Measurements from ENCODE around the gene SUCO. TPM values are rescaled to one million over a fixed set of nuclear protein-coding genes. Genes with fewer than 3 reads are reported as not detected.
A peak's percentile ranks its signal among the peaks of the same experiment; 100 is the strongest.

SUCO gene
- total RNA-seq, 1 donor = 41.6 TPM

DNA sequence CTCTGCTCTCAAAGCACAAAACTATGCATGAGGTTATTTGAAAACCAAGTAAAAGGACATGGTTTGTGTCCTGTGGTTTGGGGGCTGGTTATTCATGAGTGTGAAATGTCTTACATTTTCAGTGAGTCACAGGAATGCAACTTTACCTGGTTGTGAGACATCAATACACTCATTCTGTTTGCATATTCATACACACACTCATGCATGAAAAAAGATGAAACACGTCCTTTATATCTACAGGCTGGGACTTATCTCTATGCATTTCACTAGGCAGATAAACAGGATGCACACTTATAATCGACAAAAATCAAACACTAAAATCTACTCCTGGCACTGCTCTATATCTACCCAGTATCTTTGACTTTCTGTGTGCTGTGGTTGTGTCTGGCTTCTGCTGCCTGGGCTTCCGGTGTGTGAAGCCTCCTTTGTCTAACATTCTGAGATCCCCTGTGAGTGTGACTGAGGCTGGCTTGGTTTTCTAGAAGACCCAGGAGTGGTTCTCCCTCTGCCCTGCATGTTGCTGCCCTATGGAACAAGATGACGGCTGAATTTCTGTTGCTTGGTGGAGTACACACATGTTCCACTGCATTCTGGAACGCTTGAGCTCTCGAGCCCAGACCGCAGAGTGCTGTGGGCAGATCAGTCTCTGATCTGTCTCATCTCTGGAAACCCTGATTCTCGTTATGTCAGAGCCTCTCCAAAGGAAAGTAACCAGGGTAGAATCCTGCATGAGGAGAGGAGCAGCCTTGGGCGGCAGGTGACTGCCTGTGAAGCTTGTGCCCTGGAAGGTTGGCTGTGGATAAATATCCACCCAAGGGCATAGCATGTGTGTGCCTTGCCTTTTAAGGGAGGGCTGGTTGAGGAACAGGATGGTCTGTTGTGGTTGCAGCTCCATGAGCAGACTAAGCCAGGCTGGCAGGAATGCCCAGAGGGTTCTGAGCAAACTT is 106.2 kb downstream of the SUCO start:
- Histone ChIP-seq H2AFZ (ENCODE audit: low read length) (peak overlapping the region; percentile 69), H3K27me3 (ENCODE audit: insufficient read depth, low read length) (no peaks in the 10 kb centered on the region), H3K36me3 (ENCODE audit: insufficient read depth, low read length) (no peaks in the 10 kb centered on the region), H4K20me1 (ENCODE audit: insufficient read depth, low read length) (no peaks in the 10 kb centered on the region), H3K4me3 (ENCODE audit: insufficient read depth, low read length) (peak overlapping the region; percentile 26), H3K27ac (ENCODE audit: low read depth, low read length) (peak overlapping the region; percentile 92), H3K4me1 (ENCODE audit: insufficient read depth, low read length) (peaks cover 40% of the 10 kb centered on the region), H3K79me2 (ENCODE audit: insufficient read depth, low read length) (no peaks in the 10 kb centered on the region), H3K4me2 (ENCODE audit: insufficient read depth, low read length) (peak overlapping the region; percentile 59), H3K9me3 (ENCODE audit: low read depth, low read length) (peaks cover 8% of the 10 kb centered on the region)
- TF ChIP-seq, protein P1, sequence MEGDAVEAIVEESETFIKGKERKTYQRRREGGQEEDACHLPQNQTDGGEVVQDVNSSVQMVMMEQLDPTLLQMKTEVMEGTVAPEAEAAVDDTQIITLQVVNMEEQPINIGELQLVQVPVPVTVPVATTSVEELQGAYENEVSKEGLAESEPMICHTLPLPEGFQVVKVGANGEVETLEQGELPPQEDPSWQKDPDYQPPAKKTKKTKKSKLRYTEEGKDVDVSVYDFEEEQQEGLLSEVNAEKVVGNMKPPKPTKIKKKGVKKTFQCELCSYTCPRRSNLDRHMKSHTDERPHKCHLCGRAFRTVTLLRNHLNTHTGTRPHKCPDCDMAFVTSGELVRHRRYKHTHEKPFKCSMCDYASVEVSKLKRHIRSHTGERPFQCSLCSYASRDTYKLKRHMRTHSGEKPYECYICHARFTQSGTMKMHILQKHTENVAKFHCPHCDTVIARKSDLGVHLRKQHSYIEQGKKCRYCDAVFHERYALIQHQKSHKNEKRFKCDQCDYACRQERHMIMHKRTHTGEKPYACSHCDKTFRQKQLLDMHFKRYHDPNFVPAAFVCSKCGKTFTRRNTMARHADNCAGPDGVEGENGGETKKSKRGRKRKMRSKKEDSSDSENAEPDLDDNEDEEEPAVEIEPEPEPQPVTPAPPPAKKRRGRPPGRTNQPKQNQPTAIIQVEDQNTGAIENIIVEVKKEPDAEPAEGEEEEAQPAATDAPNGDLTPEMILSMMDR (IDR thresholded peaks at IDR 0.05; ENCODE audit: extremely low read depth, low read depth, low read length) = no peak
- DNase-seq (ENCODE audit: insufficient read length, low spot score, missing footprints) = peak; percentile 58

DNA sequence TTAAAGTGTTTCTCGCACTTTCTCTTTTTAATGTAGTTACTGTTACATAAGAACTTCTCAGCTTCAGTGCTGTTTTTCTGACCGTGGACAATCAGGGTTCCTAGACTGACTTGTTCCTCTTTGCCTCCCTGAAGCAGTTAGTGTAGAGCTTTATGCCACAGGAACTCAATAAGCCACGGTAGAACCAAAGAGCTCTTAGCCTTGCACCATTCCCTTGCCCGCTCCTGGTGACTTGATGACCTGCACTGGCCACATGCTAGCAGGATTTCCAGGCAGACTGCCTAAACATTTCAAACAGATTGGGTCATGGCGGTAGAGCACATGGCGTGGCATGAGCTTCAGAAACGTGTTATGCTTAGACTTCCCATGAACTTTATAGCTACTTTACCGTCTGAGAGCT is 107.2 kb downstream of the SUCO start:
- Histone ChIP-seq H3K27me3 (ENCODE audit: insufficient read depth, low read length) (no peaks in the 10 kb centered on the region), H4K20me1 (ENCODE audit: insufficient read depth, low read length) (no peaks in the 10 kb centered on the region), H3K36me3 (ENCODE audit: insufficient read depth, low read length) (no peaks in the 10 kb centered on the region), H3K79me2 (ENCODE audit: insufficient read depth, low read length) (no peaks in the 10 kb centered on the region), H3K9me3 (ENCODE audit: low read depth, low read length) (peaks cover 8% of the 10 kb centered on the region), H3K4me1 (ENCODE audit: insufficient read depth, low read length) (peaks cover 40% of the 10 kb centered on the region), H3K4me3 (ENCODE audit: insufficient read depth, low read length) (no peak overlapping the region), H2AFZ (ENCODE audit: low read length) (no peak overlapping the region), H3K4me2 (ENCODE audit: insufficient read depth, low read length) (no peak overlapping the region), H3K27ac (ENCODE audit: low read depth, low read length) (peak overlapping the region; percentile 92)
- DNase-seq (ENCODE audit: insufficient read length, low spot score, missing footprints) = no peak
- TF ChIP-seq, protein P1 (IDR thresholded peaks at IDR 0.05; ENCODE audit: extremely low read depth, low read depth, low read length) = no peak

DNA sequence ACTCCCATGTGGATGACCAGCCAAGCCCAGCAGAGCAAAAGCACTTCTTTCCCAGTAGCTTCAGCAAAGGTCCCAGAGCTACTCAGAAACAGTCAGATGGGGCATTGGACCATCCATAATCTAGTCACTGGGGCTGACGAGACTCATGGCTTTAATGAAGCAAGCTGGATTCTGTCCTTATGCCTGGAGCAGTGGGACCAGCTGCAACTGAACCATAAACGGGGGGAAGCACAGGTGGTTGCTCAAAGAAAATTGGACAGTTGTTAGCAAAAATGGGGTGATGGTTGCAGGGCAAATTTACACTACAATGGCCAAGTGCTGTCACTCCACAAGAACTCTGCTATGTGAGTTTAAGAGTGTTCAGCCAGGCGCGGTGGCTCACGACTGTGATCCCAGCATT is 108.5 kb downstream of the SUCO start:
- Histone ChIP-seq H3K9me3 (ENCODE audit: low read depth, low read length) (peaks cover 6% of the 10 kb centered on the region), H3K4me2 (ENCODE audit: insufficient read depth, low read length) (no peak overlapping the region), H3K27ac (ENCODE audit: low read depth, low read length) (no peak overlapping the region), H3K4me1 (ENCODE audit: insufficient read depth, low read length) (peaks cover 40% of the 10 kb centered on the region), H3K4me3 (ENCODE audit: insufficient read depth, low read length) (no peak overlapping the region), H2AFZ (ENCODE audit: low read length) (no peak overlapping the region), H4K20me1 (ENCODE audit: insufficient read depth, low read length) (no peaks in the 10 kb centered on the region), H3K79me2 (ENCODE audit: insufficient read depth, low read length) (no peaks in the 10 kb centered on the region), H3K36me3 (ENCODE audit: insufficient read depth, low read length) (no peaks in the 10 kb centered on the region), H3K27me3 (ENCODE audit: insufficient read depth, low read length) (no peaks in the 10 kb centered on the region)
- DNase-seq (ENCODE audit: insufficient read length, low spot score, missing footprints) = no peak
- TF ChIP-seq, protein P1 (IDR thresholded peaks at IDR 0.05; ENCODE audit: extremely low read depth, low read depth, low read length) = no peak

DNA sequence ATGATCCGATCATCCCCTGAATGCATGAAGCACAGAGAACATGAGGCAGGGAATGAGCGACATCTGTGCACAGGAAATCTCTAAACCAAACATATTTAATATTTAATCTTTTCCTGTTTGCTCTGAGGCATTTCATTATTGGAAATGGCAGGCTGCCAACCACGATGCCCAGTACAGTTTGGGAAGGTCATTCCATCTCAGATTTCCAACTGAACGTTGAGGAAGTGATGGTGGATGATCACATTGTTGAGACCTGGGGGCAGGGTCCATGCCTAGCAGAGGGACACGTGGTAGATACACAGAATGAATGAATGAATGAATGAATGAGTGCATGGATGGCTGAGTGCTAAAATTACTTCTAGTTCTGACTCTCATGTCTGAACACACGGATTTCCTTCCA is 110.0 kb downstream of the SUCO start:
- Histone ChIP-seq H3K9me3 (ENCODE audit: low read depth, low read length) (no peaks in the 10 kb centered on the region), H3K27ac (ENCODE audit: low read depth, low read length) (no peak overlapping the region), H3K79me2 (ENCODE audit: insufficient read depth, low read length) (no peaks in the 10 kb centered on the region), H2AFZ (ENCODE audit: low read length) (peak overlapping the region; percentile 20), H3K4me3 (ENCODE audit: insufficient read depth, low read length) (no peak overlapping the region), H3K4me2 (ENCODE audit: insufficient read depth, low read length) (no peak overlapping the region), H3K27me3 (ENCODE audit: insufficient read depth, low read length) (no peaks in the 10 kb centered on the region), H4K20me1 (ENCODE audit: insufficient read depth, low read length) (no peaks in the 10 kb centered on the region), H3K4me1 (ENCODE audit: insufficient read depth, low read length) (peaks cover 41% of the 10 kb centered on the region), H3K36me3 (ENCODE audit: insufficient read depth, low read length) (no peaks in the 10 kb centered on the region)
- TF ChIP-seq, protein P1 (IDR thresholded peaks at IDR 0.05; ENCODE audit: extremely low read depth, low read depth, low read length) = no peak
- no peak for DNase-seq (ENCODE audit: insufficient read length, low spot score, missing footprints)
